K562 (cell line): Measurements from ENCODE around the gene ANO4. TPM values are rescaled to one million over a fixed set of nuclear protein-coding genes. Genes with fewer than 3 reads are reported as not detected.

Experiments used
- DIDO1 ChIP-seq: fragments of 450-650 bp; IDR thresholded peaks from 2 replicates; pipeline ENCODE4 v1.6.1; 2016; ENCODE audit warnings: low read depth, missing biosample characterization, missing genetic modification characterization
- GTF2F1 ChIP-seq: IDR thresholded peaks from 2 replicates; pipeline ENCODE4 v1.6.1; 2011; ENCODE audit warnings: low read depth, low read length, improper control_type of control experiment
- JUNB ChIP-seq: fragments of 450-650 bp; formaldehyde crosslinking; conservative IDR thresholded peaks from 2 replicates; pipeline ENCODE4 v1.4.0; 2020; ENCODE audit warnings: mild to moderate bottlenecking
- POU5F1 ChIP-seq: fragments of 150-350 bp; IDR thresholded peaks from 2 replicates; pipeline ENCODE4 v1.6.1; 2014; ENCODE audit warnings: borderline replicate concordance, low read length, low read depth, mild to moderate bottlenecking; ENCODE audit not compliant: partially characterized antibody
- SIN3A ChIP-seq, 2 experiments: fragments of 150-350 bp in 1 of 2; IDR thresholded peaks; 2 replicates each; pipeline ENCODE4 v1.6.1; 2011 to 2016; ENCODE audit warnings: borderline replicate concordance in 2 of 2, low read depth in 2 of 2, low read length in 2 of 2, mild to moderate bottlenecking in 2 of 2, moderate library complexity in 2 of 2; ENCODE audit not compliant: control insufficient read depth in 1 of 2
- ZBTB33 ChIP-seq: sonication (generic); formaldehyde crosslinking; IDR thresholded peaks from 2 replicates; pipeline ENCODE4 v1.8.1; 2023; ENCODE audit warnings: mild to moderate bottlenecking, missing genetic modification reagents
- ZNF696 ChIP-seq: fragments of 250-450 bp; sonication (Bioruptor Pico); conservative IDR thresholded peaks from 2 replicates; pipeline ENCODE4 v1.4.0; 2020; ENCODE audit warnings: mild to moderate bottlenecking, moderate library complexity
- ZZZ3 ChIP-seq: fragments of 450-650 bp; IDR thresholded peaks from 2 replicates; pipeline ENCODE4 v1.6.1; 2016; ENCODE audit warnings: antibody characterized with exemption, mild to moderate bottlenecking, moderate library complexity
- polyA plus RNA-seq, 8 experiments: library from polyadenylated mRNA; depleted of rRNA in 4 of 8; stranded (reverse) in 5 of 8; unstranded in 3 of 8; fragments of >200 nt; fragmentation: Nextera tagmentation in 2 of 8; fragmentation: Illumina TruSeq in 1 of 8; extraction: Ambion mirVana in 2 of 8; extraction: Trizol in 1 of 8; gene quantifications; 2 replicates each; pipeline versions ENCODE4 v1.2.1 to v1.2.3, GENCODE V29; 2011 to 2014; ENCODE audit warnings: inconsistent platforms in 1 of 8, missing spikeins in 1 of 8
- total RNA-seq, 7 experiments: library from RNA; depleted of rRNA in 6 of 7; stranded (reverse); fragments of >200 nt in 6 of 7; fragmentation: Illumina TruSeq in 2 of 7; extraction: Trizol in 2 of 7; gene quantifications; 2 replicates each; pipeline versions ENCODE4 v1.2.1 to v1.2.3, GENCODE V29; 2011 to 2021; ENCODE audit warnings: low replicate concordance in 1 of 7

ANO4 gene
- total and polyA plus RNA-seq, 9 of the 15 experiments (the other 6 are each of a cell fraction or from before 2014, with no cell fraction given): not detected

GRCh38 chr12:101044512-101045059 is 250.0 kb downstream of the ANO4 start (continued):
- TF ChIP-seq SIN3A (IDR thresholded peaks at IDR 0.05; ENCODE audit: borderline replicate concordance in 2 of 2, control insufficient read depth in 1 of 2, low read depth in 2 of 2, low read length in 2 of 2): no peak
- TF ChIP-seq ZZZ3: no peak
- no peak for TF ChIP-seq DIDO1 (tag)
- no peak for TF ChIP-seq ZNF696 (CRISPR knock-in tag)
- no peak for TF ChIP-seq GTF2F1
- no peak for TF ChIP-seq JUNB (CRISPR knock-in tag)
- TF ChIP-seq POU5F1: no peak
- TF ChIP-seq ZBTB33 (CRISPR knock-in tag): no peak
